Astrocyte (in vitro differentiated cells and primary cell): ENCODE data around the gene AGTPBP1. TPM values are rescaled to one million over a fixed set of nuclear protein-coding genes. Genes with fewer than 3 reads are reported as not detected.
"Not testable (repeated sequence)": the region's sequence is repeated elsewhere in the genome, so short reads cannot be mapped to it uniquely, and the experiment has no call there.

Experiments
- DNase-seq: peaks from one replicate; pipeline ENCODE4 v3.0.0-alpha.2; 2010; ENCODE audit warnings: low read depth
- FAIRE-seq: peaks from 2 replicates; lab custom pipeline; 2011; peaks lifted over from hg19 to GRCh38; lab: Jason Lieb, UNC
- H2AFZ ChIP-seq: 2 replicates; pipeline ENCODE4 v1.6.0; 2012; ENCODE audit warnings: low read depth, low read length, inconsistent platforms
- H3K27ac ChIP-seq: 2 replicates; pipeline ENCODE4 v1.5.1; 2011; ENCODE audit warnings: low read depth, low read length, inconsistent platforms
- H3K27me3 ChIP-seq: 2 replicates; pipeline ENCODE4 v1.6.0; 2011; ENCODE audit warnings: low read length, inconsistent platforms; ENCODE audit not compliant: insufficient read depth
- H3K36me3 ChIP-seq: 2 replicates; pipeline ENCODE4 v1.5.1; 2011; ENCODE audit warnings: low read length, inconsistent platforms; ENCODE audit not compliant: insufficient read depth
- H3K4me1 ChIP-seq: 2 replicates; pipeline ENCODE4 v1.5.1; 2011; ENCODE audit warnings: low read length, inconsistent platforms; ENCODE audit not compliant: insufficient read depth
- H3K4me2 ChIP-seq: 2 replicates; pipeline ENCODE4 v1.6.0; 2012; ENCODE audit warnings: low read length, inconsistent platforms
- H3K4me3 ChIP-seq: 2 replicates; pipeline ENCODE4 v1.5.1; 2011; ENCODE audit warnings: low read depth, mild to moderate bottlenecking, low read length, inconsistent platforms; ENCODE audit not compliant: insufficient read depth
- H3K79me2 ChIP-seq: 2 replicates; pipeline ENCODE4 v1.6.0; 2012; ENCODE audit warnings: mild to moderate bottlenecking, low read length, inconsistent platforms; ENCODE audit not compliant: insufficient read depth
- H3K9ac ChIP-seq: 2 replicates; pipeline ENCODE4 v1.6.0; 2012; ENCODE audit warnings: mild to moderate bottlenecking, low read length, inconsistent platforms
- H3K9me3 ChIP-seq: 2 replicates; pipeline ENCODE4 v1.5.1; 2012; ENCODE audit warnings: low read depth, mild to moderate bottlenecking, low read length, inconsistent platforms; ENCODE audit not compliant: insufficient read depth
- H4K20me1 ChIP-seq: 2 replicates; pipeline ENCODE4 v1.6.0; 2012; ENCODE audit warnings: low read length, inconsistent platforms; ENCODE audit not compliant: insufficient read depth
- H3K27ac Mint-ChIP-seq: one replicate; pipeline ENCODE4 v1.8.0; 2021; ENCODE audit warnings: mild to moderate bottlenecking, mixed read lengths; ENCODE audit not compliant: unreplicated experiment
- H3K27me3 Mint-ChIP-seq: one replicate; pipeline ENCODE4 v1.8.0; 2021; ENCODE audit warnings: low read depth, mixed read lengths; ENCODE audit not compliant: unreplicated experiment
- H3K36me3 Mint-ChIP-seq: one replicate; pipeline ENCODE4 v1.8.0; 2021; ENCODE audit warnings: low read depth, mixed read lengths; ENCODE audit not compliant: unreplicated experiment
- H3K4me1 Mint-ChIP-seq: one replicate; pipeline ENCODE4 v1.8.0; 2021; ENCODE audit warnings: low read depth, mixed read lengths; ENCODE audit not compliant: unreplicated experiment
- H3K4me3 Mint-ChIP-seq: one replicate; pipeline ENCODE4 v1.8.0; 2021; ENCODE audit warnings: mild to moderate bottlenecking, moderate library complexity, mixed read lengths; ENCODE audit not compliant: unreplicated experiment
- H3K9me3 Mint-ChIP-seq: one replicate; pipeline ENCODE4 v1.8.0; 2021; ENCODE audit warnings: mild to moderate bottlenecking, mixed read lengths; ENCODE audit not compliant: unreplicated experiment
- CTCF ChIP-seq: IDR thresholded peaks from 2 replicates; pipeline ENCODE4 v1.5.1; 2011; ENCODE audit warnings: low read depth, mild to moderate bottlenecking, inconsistent platforms, low read length, moderate library complexity; ENCODE audit not compliant: insufficient read depth
- EZH2 ChIP-seq: IDR thresholded peaks from 2 replicates; pipeline ENCODE4 v1.6.1; 2012; ENCODE audit warnings: mild to moderate bottlenecking, low read length, inconsistent platforms; ENCODE audit not compliant: insufficient read depth
- total RNA-seq: library from RNA; stranded (reverse); gene quantifications from 2 replicates; pipeline ENCODE4 v1.2.1, GENCODE V29; 2021

AGTPBP1 gene
- total RNA-seq, 1 donor from 2014 or later, result 30.0 TPM

GRCh38 chr9:85717818-85718217 is 23.9 kb downstream of the AGTPBP1 start:
- H3K9ac ChIP-seq, H3K4me2 ChIP-seq, H3K36me3 Mint-ChIP-seq, H3K27me3 ChIP-seq, H3K4me1 ChIP-seq, H3K4me3 ChIP-seq, H2AFZ ChIP-seq, H3K27ac Mint-ChIP-seq, H3K4me1 Mint-ChIP-seq, H3K79me2 ChIP-seq, H3K9me3 ChIP-seq, H3K27ac ChIP-seq, H3K36me3 ChIP-seq, FAIRE-seq, H3K27me3 Mint-ChIP-seq, H3K4me3 Mint-ChIP-seq, H3K9me3 Mint-ChIP-seq, DNase-seq, H4K20me1 ChIP-seq: not testable (repeated sequence)

- no peak for FAIRE-seq
Observed at GRCh38 chr9:85717220-85717619, 24.5 kb downstream of the AGTPBP1 start.

GRCh38 chr9:85716031-85716877 is 25.5 kb downstream of the AGTPBP1 start:
- Mint-ChIP-seq H3K4me1 (peaks cover 9% of the 10 kb centered on the region), H3K4me3 (no peak overlapping the region), H3K9me3 (peaks cover 2% of the 10 kb centered on the region), H3K36me3 (peaks cover 4% of the 10 kb centered on the region), H3K27me3 (no peaks in the 10 kb centered on the region), H3K27ac (no peak overlapping the region)
- Histone ChIP-seq H3K27ac (no peak overlapping the region), H3K9ac (no peak overlapping the region), H2AFZ (no peak overlapping the region), H3K4me2 (no peak overlapping the region), H4K20me1 (no peaks in the 10 kb centered on the region), H3K4me3 (no peak overlapping the region), H3K36me3 (no peaks in the 10 kb centered on the region), H3K9me3 (no peaks in the 10 kb centered on the region), H3K4me1 (no peaks in the 10 kb centered on the region), H3K27me3 (no peaks in the 10 kb centered on the region), H3K79me2 (no peaks in the 10 kb centered on the region)
- no peak for DNase-seq
- no peak for FAIRE-seq
- TF ChIP-seq EZH2 (no peak), CTCF (no peak)

More at GRCh38 chr9:85717220-85717619, 24.5 kb downstream of the AGTPBP1 start:
- DNase-seq, result no peak
- Histone ChIP-seq H3K4me2 (no peak overlapping the region), H3K36me3 (no peaks in the 10 kb centered on the region), H3K9me3 (no peaks in the 10 kb centered on the region), H3K27ac (no peak overlapping the region), H3K79me2 (no peaks in the 10 kb centered on the region), H3K4me3 (no peak overlapping the region), H4K20me1 (no peaks in the 10 kb centered on the region), H3K4me1 (no peaks in the 10 kb centered on the region), H2AFZ (no peak overlapping the region), H3K27me3 (no peaks in the 10 kb centered on the region), H3K9ac (no peak overlapping the region)
- H3K9me3 Mint-ChIP-seq, result peaks cover 2% of the 10 kb centered on the region
- TF ChIP-seq CTCF (no peak), EZH2 (no peak)
- peaks cover 9% of the 10 kb centered on the region for H3K4me1 Mint-ChIP-seq
- no peak overlapping the region for H3K27ac Mint-ChIP-seq
- H3K27me3 Mint-ChIP-seq, result no peaks in the 10 kb centered on the region
- no peak overlapping the region for H3K4me3 Mint-ChIP-seq
- peaks cover 7% of the 10 kb centered on the region for H3K36me3 Mint-ChIP-seq
